ENCODE data around the gene TEAD1. TPM values are rescaled to one million over a fixed set of nuclear protein-coding genes. Genes with fewer than 3 reads are reported as not detected.

Gene TEAD1
- total and polyA plus RNA-seq, 10 of the 15 experiments (the other 5 are each of a cell fraction or from before 2014, with no cell fraction given): 0.01 to 0.59 (median 0.04) TPM; not detected in 6

DNA sequence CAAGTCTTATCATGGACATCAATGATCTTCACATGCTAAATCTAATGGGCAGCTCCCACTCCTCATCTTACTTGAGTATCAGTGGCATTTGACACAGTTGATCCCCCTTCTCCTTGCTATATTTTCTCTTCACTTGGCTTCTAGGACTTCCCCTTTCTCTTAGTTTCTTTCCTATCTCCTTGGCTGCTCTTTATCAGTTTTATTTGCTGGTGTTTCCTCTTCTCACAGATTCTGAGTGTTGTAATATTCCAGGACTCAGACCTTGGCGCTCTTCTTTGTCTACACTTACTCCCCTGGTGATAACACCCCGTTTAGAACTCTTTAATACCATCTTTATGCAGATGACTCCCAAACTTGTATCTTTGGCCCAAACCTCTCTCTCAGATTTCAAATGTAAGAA is 301.0 kb downstream of the TEAD1 start:
- 0% methylated on average over 2 of the region's 2 CpGs for WGBS (ENCODE audit: insufficient coverage, insufficient replicate concordance, low lambda C conversion rate, missing lambda C conversion rate)
- H3K27me3 ChIP-seq (replicated peaks in 1 of 2; ENCODE audit: control insufficient read depth in 2 of 2, insufficient read depth in 2 of 2, low read length in 1 of 2): no peaks in the 10 kb centered on the region
- no peak overlapping the region for H2AFZ ChIP-seq (ENCODE audit: control insufficient read depth, low read depth, low read length)
- ChIA-PET RAD21 (ENCODE audit: unreplicated experiment) (interaction anchor here (0.9 kb wide), 1 partner anchor 12 kb away, joined by 6 read pairs; no protein-coding TSS in a partner anchor), SMC1A (ENCODE audit: uncharacterized antibody, unreplicated experiment) (interaction anchor here (0.7 kb wide), 1 partner anchor 16 kb away, joined by 3 read pairs; no protein-coding TSS in a partner anchor), POLR2A (no interaction called here), CTCF (interaction anchor here (1.1 to 2.2 kb wide), 2 partner anchors 11 to 139 kb away, joined by 3 to 12 read pairs; no protein-coding TSS in a partner anchor)
- DNase-seq (ENCODE audit: low read depth, low spot score) (no peak), FAIRE-seq (no peak), ATAC-seq (no peak)
- H3K27ac ChIP-seq (ENCODE audit: control insufficient read depth, insufficient read depth): no peak overlapping the region
- in situ Hi-C loops (cut with MboI): no loop called here
- no peak overlapping the region for H3K9ac ChIP-seq (ENCODE audit: control insufficient read depth, insufficient read depth, low read length)
- H3K4me3 ChIP-seq: no peak overlapping the region
- H3K4me1 ChIP-seq (ENCODE audit: control insufficient read depth, insufficient read depth, low read length): no peaks in the 10 kb centered on the region
- BruUV-seq (replicated peaks): no TSS peak
- no peaks in the 10 kb centered on the region for H3K79me2 ChIP-seq (ENCODE audit: control insufficient read depth, insufficient read depth, low read length)
- no peaks in the 10 kb centered on the region for H3K9me3 ChIP-seq (replicated peaks; ENCODE audit: control insufficient read depth, insufficient read depth, low read length)
- H4K20me1 ChIP-seq (ENCODE audit: control insufficient read depth, insufficient read depth): no peaks in the 10 kb centered on the region
- intact Hi-C loops (cut with micrococcal nuclease; ENCODE audit: unreplicated experiment): no loop called here
- H3K36me3 ChIP-seq (ENCODE audit: control insufficient read depth in 2 of 2, insufficient read depth in 2 of 2, low read length in 1 of 2): no peaks in the 10 kb centered on the region
- no peak overlapping the region for H3K4me2 ChIP-seq (ENCODE audit: control insufficient read depth, insufficient read depth)
- TF ChIP-seq HDGF (IDR thresholded peaks at IDR 0.05) (no peak), TARDBP (IDR thresholded peaks at IDR 0.05; ENCODE audit: borderline replicate concordance) (no peak), MXI1 (IDR thresholded peaks at IDR 0.05; ENCODE audit: low read depth, low read length) (no peak), BHLHE40 (IDR thresholded peaks at IDR 0.05; ENCODE audit: borderline replicate concordance in 1 of 2, low read depth in 2 of 2, low read length in 1 of 2) (no peak), STAT3 (IDR thresholded peaks at IDR 0.05; ENCODE audit: low read depth, low read length) (no peak), MTA3 (IDR thresholded peaks at IDR 0.05; ENCODE audit: borderline replicate concordance, low read length) (no peak)
- TF ChIP-seq, protein P1, sequence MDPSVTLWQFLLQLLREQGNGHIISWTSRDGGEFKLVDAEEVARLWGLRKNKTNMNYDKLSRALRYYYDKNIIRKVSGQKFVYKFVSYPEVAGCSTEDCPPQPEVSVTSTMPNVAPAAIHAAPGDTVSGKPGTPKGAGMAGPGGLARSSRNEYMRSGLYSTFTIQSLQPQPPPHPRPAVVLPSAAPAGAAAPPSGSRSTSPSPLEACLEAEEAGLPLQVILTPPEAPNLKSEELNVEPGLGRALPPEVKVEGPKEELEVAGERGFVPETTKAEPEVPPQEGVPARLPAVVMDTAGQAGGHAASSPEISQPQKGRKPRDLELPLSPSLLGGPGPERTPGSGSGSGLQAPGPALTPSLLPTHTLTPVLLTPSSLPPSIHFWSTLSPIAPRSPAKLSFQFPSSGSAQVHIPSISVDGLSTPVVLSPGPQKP (IDR thresholded peaks at IDR 0.05; ENCODE audit: low read depth, low read length): no peak
- TF ChIP-seq, protein P2, sequence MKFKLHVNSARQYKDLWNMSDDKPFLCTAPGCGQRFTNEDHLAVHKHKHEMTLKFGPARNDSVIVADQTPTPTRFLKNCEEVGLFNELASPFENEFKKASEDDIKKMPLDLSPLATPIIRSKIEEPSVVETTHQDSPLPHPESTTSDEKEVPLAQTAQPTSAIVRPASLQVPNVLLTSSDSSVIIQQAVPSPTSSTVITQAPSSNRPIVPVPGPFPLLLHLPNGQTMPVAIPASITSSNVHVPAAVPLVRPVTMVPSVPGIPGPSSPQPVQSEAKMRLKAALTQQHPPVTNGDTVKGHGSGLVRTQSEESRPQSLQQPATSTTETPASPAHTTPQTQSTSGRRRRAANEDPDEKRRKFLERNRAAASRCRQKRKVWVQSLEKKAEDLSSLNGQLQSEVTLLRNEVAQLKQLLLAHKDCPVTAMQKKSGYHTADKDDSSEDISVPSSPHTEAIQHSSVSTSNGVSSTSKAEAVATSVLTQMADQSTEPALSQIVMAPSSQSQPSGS (IDR thresholded peaks at IDR 0.05; ENCODE audit: low read length): no peak
- TF ChIP-seq, protein P3, sequence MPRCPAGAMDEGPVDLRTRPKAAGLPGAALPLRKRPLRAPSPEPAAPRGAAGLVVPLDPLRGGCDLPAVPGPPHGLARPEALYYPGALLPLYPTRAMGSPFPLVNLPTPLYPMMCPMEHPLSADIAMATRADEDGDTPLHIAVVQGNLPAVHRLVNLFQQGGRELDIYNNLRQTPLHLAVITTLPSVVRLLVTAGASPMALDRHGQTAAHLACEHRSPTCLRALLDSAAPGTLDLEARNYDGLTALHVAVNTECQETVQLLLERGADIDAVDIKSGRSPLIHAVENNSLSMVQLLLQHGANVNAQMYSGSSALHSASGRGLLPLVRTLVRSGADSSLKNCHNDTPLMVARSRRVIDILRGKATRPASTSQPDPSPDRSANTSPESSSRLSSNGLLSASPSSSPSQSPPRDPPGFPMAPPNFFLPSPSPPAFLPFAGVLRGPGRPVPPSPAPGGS (IDR thresholded peaks at IDR 0.05; ENCODE audit: borderline replicate concordance, insufficient read depth, low read depth, low read length, poor library complexity, severe bottlenecking): no peak
